ENCODE measurements around the gene CCN5. TPM values are rescaled to one million over a fixed set of nuclear protein-coding genes. Genes with fewer than 3 reads are reported as not detected.

Gene CCN5
- total RNA-seq, 2 donors from 2014 or later, result 85.1 to 118 TPM

GRCh38 chr20:44745122-44745597 is 30.0 kb downstream of the CCN5 start:
- H3K36me3 ChIP-seq, result no peaks in the 10 kb centered on the region
- peak overlapping the region; percentile 40 to 75 for H3K27ac ChIP-seq
- H3K9me3 ChIP-seq, result no peaks in the 10 kb centered on the region
- peaks cover 0 to 20% of the 10 kb centered on the region in 2 donors for H3K4me1 ChIP-seq
- H3K4me3 ChIP-seq, result peak overlapping the region; percentile 46 to 65
- TF ChIP-seq CTCF (IDR thresholded peaks at IDR 0.05), result no peak
- H3K27me3 ChIP-seq, result no peaks in the 10 kb centered on the region
- DNase-seq (ENCODE audit: low spot score), result no peak

GRCh38 chr20:44745598-44746366 is 30.6 kb downstream of the CCN5 start, which contains the start of gene KCNK15:
Gene KCNK15 (plus strand): TSS chr20:44745865. CDS start chr20:44745911, 46 bp downstream.
- no peaks in the 10 kb centered on the region for H3K27me3 ChIP-seq
- peaks cover 0 to 20% of the 10 kb centered on the region in 2 donors for H3K4me1 ChIP-seq
- TF ChIP-seq CTCF (IDR thresholded peaks at IDR 0.05), result peak in 1 of 2 donors; percentile 28
- no peaks in the 10 kb centered on the region for H3K36me3 ChIP-seq
- no peaks in the 10 kb centered on the region for H3K9me3 ChIP-seq
- peak within 1 kb of the TSS; percentile 40 to 75 for H3K27ac ChIP-seq
- peak; percentile 64 for DNase-seq (ENCODE audit: low spot score)
- H3K4me3 ChIP-seq, result peak within 1 kb of the TSS; percentile 46 to 65

DNA sequence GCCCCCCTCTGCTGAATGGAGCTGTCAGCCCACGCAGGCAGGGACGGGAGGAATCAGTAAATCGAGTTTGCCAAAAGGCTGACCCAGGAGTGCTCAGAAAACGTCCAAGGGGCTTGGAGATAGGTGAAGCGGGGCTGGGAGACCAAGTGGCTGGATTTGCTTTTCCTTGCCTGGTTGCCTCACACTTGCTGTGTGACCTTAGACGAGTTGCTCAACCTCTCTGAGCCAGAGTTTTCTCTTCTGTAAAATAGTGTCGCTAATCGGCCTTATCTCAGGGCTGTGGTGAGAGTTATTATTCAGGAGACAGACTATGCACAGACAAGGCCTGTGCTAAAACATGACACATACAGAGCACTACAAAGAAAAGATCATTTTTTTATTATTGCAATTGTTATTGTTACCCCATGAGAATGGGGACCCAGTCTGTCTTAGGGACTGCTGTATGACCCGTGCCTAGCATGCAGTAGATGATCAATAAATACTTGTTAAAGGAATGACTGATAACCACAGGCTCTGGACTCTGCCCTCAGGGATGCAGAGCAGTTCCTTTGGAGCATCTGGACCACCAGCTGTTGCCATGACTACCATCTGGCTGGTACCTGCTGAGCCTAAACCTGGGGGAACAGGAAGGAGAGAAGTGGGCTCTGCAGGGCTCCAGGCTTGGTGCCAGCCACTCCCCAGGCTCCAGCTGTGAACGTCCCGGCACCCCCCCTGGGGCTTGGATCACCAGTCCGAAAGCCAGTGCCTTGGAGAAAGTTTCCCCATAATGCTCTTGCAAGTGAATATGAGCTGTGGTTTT is 31.4 kb downstream of the CCN5 start:
- Histone ChIP-seq H3K9me3 (no peaks in the 10 kb centered on the region), H3K36me3 (no peaks in the 10 kb centered on the region), H3K4me1 (peaks cover 0 to 20% of the 10 kb centered on the region in 2 donors), H3K27ac (peak overlapping the region in 1 of 2 donors; percentile 75), H3K27me3 (no peaks in the 10 kb centered on the region), H3K4me3 (peak overlapping the region; percentile 46 to 65)
- DNase-seq (ENCODE audit: low spot score), result no peak
- no peak for TF ChIP-seq CTCF (IDR thresholded peaks at IDR 0.05)

- no peak overlapping the region for H3K27ac ChIP-seq
- no peak overlapping the region for H3K4me3 ChIP-seq
- DNase-seq (ENCODE audit: low spot score), result peak; percentile 85
Measured at GRCh38 chr20:44747166-44748004, 32.2 kb downstream of the CCN5 start.

More at GRCh38 chr20:44747166-44748004, 32.2 kb downstream of the CCN5 start:
- TF ChIP-seq CTCF (IDR thresholded peaks at IDR 0.05), result peak; percentile 57 to 85
- H3K4me1 ChIP-seq, result peaks cover 0 to 20% of the 10 kb centered on the region in 2 donors
- no peaks in the 10 kb centered on the region for H3K9me3 ChIP-seq
- H3K27me3 ChIP-seq, result no peaks in the 10 kb centered on the region
- no peaks in the 10 kb centered on the region for H3K36me3 ChIP-seq

Measured in right atrium auricular region (tissue), 2 donors.